Neural progenitor cell (in vitro differentiated cells): ENCODE results near the gene RNF180.

Experiments used
- CTCF ChIP-seq: fragments of 200-600 bp; sonication (generic); IDR thresholded peaks from 2 replicates; pipeline ENCODE4 v1.5.1; 2017; ENCODE audit warnings: antibody characterized with exemption, mild to moderate bottlenecking
- EZH2 ChIP-seq: fragments of 200-600 bp; sonication (generic); IDR thresholded peaks from 2 replicates; pipeline ENCODE4 v1.6.1; 2017; ENCODE audit warnings: antibody characterized with exemption, mild to moderate bottlenecking, moderate library complexity

DNA sequence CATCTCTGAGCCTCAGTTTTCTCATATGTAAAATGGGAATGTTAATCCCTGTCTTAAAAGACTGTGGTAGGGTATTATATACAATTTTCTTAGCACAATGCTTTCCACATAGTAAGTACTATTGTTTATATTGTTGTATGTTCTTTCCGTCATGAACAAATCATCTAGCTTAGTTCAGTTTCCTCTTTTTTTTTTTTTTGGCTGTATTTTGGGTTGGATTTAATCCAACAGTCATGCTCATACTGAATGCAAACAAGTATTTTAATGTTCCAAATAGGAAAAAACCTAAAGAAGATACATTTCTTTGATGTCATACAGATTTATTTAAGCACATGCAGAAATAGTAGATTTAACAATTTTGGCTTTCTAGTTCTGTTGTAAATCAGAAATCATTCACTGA, 95.1 kb downstream of the RNF180 start:
- no peak for TF ChIP-seq CTCF
- TF ChIP-seq EZH2 = no peak
